PC-9 (cell line): ENCODE data around the gene SYT8.

Experiments
- EZH2 ChIP-seq: fragments of 200-600 bp; sonication (generic); IDR thresholded peaks from 2 replicates; pipeline ENCODE4 v1.8.0; 2017; ENCODE audit warnings: antibody characterized with exemption, low read depth
- TF ChIP-seq, protein P1 (sequence below): fragments of 200-600 bp; sonication (generic); conservative IDR thresholded peaks from 2 replicates; pipeline ENCODE4 v1.6.1; 2017; ENCODE audit warnings: mixed run types, antibody characterized with exemption, mild to moderate bottlenecking, moderate library complexity

GRCh38 chr11:1791912-1792311 is 42.9 kb upstream of the SYT8 start:
- TF ChIP-seq, protein P1, sequence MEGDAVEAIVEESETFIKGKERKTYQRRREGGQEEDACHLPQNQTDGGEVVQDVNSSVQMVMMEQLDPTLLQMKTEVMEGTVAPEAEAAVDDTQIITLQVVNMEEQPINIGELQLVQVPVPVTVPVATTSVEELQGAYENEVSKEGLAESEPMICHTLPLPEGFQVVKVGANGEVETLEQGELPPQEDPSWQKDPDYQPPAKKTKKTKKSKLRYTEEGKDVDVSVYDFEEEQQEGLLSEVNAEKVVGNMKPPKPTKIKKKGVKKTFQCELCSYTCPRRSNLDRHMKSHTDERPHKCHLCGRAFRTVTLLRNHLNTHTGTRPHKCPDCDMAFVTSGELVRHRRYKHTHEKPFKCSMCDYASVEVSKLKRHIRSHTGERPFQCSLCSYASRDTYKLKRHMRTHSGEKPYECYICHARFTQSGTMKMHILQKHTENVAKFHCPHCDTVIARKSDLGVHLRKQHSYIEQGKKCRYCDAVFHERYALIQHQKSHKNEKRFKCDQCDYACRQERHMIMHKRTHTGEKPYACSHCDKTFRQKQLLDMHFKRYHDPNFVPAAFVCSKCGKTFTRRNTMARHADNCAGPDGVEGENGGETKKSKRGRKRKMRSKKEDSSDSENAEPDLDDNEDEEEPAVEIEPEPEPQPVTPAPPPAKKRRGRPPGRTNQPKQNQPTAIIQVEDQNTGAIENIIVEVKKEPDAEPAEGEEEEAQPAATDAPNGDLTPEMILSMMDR, result no peak
- no peak for TF ChIP-seq EZH2
